Activated T-cell treated with anti-CD3 and anti-CD28 coated beads, Interleukin-2, amount 50 U/mL, for 48 hours (primary cell): ENCODE results near the gene ICOSLG.
"Not testable (repeated sequence)": the region's sequence is repeated elsewhere in the genome, so short reads cannot be mapped to it uniquely, and the experiment has no call there.

Source experiments
- DNase-seq, 2 experiments: peaks; one replicate each; pipeline ENCODE4 v3.0.0-alpha.2; 2020

ICOSLG gene

DNA sequence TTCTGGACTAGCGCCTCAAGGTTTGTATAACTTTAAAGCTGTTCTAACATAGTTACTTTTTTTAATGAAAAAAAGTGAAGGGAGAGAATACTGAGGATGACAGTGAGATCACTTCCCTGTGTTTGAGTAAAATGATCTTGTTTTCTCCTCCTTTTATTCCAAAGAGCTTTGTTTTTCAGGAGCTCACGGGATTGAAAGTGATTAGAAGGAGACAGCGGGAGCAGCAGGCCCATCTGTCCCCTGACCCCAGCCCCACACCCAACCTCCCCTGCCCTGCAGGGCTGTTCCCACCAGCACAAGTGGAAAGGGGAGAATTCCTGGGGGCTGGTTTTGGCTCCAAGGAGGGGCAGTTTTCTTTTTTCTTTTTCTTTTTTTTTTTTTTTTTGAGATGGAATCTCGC lies 23.0 kb upstream of the ICOSLG start:
- no peak for DNase-seq

DNA sequence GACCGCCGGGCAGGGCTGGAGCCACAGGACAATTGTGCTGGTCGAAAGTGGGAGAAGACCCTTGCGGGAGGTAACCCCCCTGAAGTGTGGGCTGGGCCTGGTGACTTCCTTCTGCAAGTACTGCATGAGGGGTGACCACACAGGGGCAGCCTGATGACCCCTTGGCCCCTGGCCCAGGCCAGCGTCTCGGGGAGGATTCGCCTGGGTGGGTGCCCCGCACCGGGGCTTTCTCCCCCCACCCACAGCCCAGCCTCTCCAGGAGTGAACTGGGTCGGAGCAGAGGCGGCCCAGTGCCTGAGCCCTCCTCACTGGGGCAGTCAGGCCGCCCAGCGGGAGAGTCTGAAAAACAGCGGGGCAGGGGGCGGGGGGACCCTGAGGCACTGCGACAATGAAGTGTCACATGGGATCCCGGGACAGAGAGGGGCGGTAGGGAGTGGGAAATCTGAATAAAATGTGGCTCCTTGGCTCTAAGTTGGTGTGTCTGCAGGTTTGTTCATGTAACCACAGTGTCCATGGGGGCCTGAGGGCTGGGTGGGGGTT lies 22.5 kb upstream of the ICOSLG start:
- no peak for DNase-seq

DNA sequence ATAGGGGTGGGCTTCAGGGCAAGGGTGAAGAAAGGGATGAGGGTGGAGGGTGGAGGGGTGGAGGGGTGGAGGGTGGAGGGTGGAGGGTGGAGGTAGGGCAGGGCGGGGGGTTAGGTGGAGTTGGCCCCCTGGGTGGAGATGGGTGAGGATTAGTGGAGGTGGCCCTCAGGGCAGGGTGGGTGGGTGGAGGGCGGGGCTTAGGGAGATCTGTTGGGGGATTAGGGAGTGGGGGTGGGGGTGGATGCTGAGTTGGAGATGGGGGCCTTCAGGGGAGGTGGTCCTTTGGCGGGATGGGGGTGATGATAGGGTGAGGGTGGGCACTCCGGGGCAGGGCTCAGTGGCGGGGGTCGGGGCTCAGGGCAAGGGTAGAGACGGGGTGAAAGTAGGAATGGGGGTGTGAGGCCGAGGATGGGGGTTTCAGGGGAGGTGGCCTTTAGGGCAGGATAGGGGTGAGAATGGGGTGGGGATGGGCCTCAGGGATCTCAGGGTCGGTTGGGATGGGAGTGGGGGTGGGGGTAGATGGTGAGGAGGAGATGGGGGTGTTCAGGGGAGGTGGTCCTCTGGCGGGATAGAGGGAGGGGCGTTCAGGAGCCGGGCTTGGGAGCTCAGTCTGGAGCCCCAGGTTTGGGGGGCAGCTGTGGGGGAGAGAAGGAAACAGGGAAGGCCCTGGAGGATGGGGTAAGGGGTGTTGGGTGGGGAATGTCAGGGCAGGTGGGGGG lies 21.8 kb upstream of the ICOSLG start:
- DNase-seq = no peak

DNA sequence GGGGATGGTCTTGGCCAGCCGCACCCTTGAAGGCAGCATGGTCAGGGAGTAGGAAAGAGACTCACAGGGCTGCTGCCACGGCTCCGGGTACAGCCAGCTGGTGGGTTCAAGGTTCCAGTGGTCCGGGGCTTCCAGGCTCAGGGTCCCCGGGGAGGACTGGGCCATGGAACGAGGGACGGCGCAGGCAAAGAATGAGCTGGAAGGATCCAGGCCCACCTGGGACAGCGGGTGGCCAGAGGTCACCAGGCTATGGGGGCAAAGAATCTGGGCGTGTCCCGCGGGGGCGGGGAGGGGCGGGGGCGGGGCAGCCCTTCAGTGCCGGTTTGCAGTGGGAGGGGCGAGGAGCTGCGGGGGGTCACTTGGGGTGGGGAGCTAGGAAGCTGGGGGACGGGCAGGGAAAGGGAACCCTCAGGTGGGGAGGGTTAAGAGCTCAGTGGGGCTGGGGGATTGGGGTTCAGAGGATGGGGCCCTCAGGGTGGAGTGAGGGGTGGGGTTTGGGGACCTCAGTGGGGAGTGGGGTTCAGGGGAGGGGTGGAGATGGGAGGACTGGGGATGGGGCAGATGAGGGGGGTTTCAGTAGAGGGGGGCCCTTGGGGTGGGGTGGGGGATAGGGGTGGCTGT lies 21.0 kb upstream of the ICOSLG start, which contains the start of gene DNMT3L:
Gene DNMT3L (minus strand): TSS at position 223 of the 621 bp plus-strand sequence. CDS start 638 bp downstream, outside the sequence.
- DNase-seq = no peak

DNA sequence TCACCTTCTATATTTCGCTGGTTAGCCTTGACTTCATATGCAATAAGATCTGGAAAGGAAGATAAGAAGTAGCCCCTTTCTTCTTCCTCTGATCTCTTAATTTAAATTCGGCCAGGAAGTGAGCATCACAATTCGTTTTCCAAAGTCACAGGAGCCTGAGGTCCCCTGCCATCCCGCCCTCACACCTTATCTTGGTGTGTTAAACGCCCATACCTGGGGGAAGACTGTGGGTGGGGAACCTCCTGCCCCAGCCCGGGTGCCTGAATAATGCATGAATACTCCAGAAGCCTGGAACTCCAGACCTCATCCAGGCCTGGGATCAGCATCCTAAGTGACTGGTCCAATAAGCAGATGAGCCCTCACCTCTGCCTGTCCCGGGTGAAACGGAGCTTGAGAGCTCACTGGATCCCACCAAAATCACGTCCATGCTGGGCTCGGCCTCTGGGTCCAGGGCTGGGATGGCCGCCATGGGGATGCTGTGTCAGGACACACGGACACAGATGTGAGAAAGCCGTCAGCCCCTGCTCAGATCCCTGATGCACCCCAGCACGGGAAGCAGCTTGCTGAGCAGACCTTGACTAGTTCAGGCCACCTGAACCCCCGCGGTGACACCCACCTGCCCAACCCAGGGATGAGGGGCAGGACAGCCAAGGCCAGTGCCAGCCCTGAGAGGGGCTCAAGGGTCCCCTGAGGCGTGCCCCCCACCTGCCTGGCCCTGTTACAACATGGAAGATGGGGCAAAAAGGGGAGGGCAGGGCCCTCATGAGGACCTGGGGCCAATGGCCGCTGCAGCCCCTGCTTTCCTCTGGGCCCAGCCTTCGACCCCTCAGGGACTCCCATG lies 20.3 kb upstream of the ICOSLG start:
- no peak for DNase-seq

DNA sequence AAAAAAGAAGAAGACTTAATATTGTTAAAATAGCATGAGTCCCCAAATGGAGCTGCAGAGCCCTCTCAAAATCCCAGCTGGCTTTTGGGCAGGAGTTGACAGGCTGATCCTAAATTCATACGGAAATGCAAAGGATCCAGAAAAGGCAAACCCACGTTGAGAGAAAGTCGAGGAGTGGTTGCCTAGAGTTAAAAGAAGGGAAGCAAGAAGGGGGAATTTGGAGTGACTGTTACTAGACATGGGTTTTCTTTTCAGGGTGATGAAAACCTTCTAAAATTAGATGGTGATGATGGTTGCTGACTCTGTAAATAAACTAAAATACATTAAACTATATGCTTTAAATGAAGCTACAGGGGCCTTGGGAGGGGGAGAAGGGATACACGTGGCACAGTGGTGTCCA lies 19.3 kb upstream of the ICOSLG start:
- no peak for DNase-seq

DNA sequence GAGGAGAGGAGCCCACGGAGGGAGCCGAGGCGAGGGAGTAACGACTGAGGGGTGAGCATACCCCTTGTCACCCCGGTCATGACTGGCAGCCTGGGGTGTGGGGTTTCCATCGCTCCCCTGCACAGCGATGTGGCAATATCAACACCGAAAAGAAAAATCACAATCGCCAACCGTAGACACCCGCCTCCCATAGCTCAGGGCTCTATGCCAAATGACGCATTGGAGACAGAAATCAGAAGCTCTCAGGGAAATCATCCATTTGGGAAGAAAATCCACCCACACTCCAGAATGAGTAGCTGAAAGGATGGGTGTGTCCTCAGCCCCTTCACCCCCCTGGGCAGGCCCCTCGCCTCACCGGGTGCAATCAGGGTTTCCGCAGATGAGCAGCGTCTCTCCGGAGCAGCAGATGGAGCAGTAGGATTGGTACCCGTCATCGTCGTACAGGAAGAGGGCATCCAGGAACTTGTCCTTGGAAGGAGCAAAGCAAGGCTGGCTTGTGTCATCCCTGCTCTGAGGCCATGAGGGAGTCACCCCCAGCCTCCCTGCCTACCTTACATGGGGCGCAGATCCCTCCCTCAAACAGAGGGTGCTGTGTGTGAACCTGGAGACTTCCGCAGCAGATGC lies 18.5 kb upstream of the ICOSLG start:
- DNase-seq = no peak

DNA sequence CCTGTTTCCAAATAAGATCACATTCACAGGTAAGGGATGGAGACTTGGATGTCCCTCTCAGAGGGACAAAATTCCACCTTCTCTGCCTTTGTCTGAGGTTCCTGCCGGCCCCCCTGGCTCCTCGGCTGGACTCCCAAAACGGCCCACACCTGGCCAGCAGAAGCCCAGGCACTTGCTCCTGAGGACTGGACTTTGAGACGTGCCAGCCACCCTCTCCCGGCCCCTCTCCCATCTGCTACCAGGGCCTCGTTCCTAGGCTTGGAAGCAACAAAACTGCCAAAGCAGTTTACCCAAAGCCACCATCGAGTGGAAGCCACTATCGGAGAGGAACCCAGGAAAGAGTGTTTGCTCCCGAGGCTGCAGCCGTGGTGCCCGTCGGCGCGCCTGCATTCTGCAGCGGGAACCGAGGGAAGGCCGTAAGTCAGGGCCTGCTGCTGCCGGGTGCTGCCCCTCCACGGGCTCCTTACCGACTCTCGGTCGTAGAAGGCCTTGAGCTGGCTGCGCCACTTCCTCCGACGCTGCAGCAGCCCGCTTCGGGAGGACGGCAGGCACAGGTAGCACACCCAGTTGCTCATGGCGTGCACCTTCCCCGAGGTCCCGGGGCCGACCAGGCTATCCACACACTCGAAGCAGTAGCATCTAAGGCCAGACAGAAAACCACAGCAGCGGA lies 17.4 kb upstream of the ICOSLG start:
- no peak for DNase-seq

DNA sequence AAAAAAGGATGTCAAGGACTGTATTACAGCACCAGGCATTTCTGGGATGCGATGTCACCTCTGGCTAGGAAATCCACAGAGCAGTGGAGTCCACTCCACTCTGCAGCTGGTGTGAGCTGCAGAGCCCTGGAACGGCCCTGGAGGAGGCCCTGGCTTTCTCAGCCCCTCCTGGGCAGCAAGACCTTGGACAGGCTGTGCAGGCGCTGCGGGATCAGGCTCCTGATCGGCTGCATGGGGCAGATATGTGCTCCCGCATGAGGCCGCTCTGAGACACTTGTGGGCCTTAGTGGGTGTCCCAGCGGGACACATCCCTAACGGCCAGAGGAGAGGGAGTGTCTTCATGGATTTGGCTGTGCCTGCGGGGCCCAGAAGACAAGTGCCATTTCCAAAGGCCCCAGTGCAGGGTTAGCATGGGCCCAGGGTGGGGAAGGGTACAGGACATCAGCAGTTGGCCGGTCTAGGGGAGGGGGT lies 14.8 kb upstream of the ICOSLG start:
- no peak for DNase-seq

DNA sequence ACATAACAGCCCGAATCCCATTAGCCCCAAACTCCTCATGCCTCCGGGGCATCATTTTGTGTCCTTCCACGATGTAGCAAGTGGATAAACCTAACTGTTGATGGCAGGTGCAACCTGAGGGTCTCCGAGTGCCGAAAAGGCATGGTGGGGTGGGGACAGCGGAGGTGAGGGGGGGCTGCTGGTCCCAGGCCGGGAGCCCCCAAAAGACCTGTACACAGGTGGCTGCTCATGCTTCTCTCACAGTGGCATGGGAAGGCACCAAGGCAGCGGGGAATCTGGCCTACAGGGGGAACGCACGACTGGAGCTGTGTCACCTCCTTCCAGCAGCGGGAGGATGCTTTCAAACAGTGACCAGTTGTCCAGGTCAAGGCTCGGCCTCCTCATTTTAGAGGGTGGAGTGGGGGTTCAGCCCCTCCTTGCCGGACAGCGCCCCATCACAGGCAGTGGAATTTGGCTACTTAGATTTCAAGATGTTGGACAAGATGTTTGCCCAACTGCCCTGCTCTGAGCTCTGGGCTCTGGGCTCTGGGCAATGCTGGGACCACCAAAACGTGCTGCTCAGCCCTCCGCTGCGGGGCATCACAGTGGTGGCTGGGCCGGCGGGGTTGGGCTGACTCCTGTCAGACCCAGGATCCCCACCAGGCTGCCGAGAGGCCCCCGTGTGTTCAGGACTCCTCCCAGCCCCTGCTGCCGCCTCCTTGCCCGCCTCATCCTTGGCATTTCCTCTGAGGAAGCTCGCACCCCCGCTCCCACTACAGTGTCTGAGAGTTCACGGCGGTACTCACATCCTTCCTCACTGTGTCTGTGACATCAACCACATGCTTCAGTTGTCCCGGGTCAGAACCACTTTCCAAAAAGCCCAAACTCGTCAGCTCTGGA lies 13.3 kb upstream of the ICOSLG start:
- no peak for DNase-seq

DNA sequence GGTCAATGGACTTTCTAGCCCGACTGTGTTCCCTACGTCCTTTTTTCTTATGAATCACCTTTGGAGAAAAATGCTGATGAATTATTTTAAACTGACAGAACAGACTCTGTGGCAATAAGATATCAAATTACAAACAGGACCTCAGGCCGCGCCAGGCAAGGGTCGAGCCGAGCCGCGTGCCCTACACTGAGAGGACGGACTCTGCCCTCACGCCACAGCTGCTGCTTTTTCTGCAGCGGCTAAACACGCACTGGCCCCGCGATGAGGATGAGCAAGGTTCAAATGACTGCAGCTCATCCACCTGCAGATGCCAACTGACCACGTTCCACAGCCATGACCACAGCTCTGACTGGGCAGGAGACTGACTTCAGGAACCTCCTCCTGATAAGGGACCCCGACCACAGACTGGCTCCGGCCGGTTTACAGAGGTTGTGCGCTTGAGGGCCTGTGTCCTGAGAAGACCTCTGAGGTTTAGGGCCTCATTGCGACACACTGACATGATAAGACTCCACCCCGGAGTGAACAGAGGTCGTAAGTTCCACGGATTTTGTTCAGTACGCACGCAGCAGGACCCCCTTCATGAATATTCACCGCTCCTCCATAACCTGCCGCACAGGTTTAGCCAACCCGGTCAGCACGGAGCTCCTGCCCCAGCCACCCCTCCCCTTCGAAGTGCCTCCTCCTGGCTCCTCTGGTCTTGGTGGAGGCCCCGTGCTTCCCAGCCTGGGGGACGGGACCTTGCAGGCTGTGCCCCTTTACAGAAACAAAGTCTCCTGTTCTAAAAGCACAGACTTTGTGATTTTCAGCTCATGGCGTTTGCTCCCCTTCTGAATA lies 8.7 kb upstream of the ICOSLG start:
- not testable (repeated sequence) for DNase-seq

DNA sequence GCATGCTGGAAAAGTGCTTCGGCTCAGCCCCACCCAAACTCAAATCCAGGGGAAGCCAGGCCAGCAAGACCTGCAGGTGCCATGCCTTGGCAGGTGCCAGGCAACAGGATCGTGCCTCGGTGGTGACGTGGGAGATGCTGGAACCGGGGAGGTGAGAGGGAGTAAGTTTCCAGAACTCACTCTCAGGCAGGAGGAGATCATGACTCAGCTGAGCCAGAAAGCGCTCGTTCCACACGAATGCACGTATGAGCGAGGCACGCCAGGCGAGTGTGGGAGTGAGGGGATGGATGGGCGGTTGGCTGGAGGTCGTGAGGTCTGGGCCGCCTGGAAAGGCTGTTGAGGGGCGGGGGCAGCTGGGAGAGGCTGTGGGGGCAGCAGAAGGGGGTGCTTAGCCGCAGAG lies 7.2 kb upstream of the ICOSLG start:
- not testable (repeated sequence) for DNase-seq

DNA sequence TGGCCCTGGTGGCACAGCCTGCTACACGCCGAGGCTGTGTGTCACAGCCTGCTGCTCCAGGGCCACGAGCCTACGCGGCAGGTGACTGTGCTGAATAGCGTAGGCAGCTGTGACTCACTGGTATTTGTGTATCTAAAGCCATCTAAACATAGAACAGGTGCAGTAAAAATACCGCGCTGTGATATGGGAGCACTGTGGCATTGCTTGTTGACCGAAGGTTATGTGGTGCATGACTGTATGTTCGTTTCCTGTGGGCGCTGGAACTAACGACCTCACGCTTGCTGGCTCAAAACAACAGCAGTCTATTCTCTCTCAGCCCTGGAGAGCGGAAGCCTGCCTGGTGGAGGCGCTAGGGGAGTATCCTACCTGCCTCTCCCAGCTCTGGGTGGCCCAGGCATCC lies 3.2 kb upstream of the ICOSLG start:
- not testable (repeated sequence) for DNase-seq

DNA sequence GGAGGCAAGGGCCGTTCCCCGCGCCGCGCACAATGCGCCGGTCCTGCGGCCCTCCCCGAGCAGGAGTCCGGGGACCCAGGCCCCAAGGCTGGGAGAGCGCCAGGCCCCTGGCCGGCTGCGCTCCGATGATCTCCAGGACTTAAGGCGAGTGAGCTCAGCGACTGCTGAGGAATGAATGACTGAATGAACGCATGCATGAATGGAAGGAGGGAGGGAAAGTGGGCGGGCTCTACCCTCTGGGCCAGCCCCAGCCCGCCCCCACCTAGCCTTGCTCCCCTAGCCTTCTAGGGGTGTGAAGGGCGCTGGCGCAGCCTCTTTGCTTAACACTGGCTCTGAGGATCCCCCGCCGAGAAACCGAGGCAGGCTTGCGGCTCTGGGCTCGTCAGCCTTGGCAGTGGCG lies 538 bp upstream of the ICOSLG start:
- not testable (repeated sequence) for DNase-seq

DNA sequence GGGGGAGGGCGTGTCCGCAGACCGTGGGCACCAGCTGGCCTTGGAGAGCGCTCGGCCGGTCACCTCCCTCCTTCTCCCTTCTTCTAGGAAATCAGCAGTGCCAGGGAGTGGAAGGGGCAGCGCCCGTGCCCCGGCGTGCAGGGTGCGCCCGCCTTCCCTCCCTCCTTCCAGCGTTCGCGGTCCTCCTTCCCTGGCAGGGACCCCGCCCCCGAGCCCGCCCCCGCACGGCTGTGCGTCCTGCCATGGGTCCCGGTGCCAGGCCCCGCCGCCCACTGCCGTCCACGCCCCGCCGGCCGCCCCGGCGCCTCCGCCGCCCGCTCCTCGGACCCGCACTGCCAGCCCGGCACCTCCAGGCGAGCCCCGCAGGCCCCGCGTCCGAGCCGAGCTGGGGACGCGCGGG lies 390 bp downstream of the ICOSLG start:
- DNase-seq = not testable (repeated sequence)

DNA sequence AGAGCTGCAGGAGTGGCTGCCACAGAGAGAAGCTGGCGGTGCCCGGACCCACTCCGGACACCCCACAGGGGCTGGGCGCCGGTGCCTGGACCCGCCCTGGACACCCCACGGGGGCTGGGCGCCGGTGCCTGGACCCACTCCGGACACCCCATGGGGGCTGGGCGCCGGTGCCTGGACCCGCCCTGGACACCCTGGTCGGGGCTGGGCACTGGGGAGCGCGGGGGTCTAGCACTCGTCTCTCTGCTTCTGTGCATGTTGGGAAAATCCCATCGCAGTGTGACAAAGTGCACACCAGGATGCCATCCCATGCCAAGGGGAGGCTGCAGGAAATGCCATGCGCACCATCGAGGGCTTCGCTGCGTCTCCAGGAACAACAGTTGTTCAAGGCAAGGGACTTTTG lies 11.2 kb downstream of the ICOSLG start:
- DNase-seq = not testable (repeated sequence)

DNA sequence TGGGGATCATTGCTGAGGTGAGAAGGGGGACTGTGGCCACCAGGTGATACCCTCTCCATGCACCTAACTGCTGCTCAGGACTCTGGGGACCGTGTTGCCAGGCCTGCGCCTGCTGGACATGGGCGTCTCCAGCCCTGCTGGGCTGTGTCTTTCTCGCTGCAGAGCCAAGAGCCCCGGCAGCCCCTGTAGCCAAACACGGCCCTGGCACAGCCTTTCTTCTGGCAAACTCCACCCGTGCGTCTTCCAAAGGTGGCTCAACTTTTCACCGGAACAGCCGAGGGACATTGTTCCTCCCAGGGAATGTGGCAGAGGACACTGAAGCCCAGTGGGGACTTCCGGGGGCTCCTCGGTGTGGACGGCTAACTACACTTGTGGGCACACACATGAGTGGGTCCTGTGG lies 12.6 kb downstream of the ICOSLG start:
- not testable (repeated sequence) for DNase-seq

DNA sequence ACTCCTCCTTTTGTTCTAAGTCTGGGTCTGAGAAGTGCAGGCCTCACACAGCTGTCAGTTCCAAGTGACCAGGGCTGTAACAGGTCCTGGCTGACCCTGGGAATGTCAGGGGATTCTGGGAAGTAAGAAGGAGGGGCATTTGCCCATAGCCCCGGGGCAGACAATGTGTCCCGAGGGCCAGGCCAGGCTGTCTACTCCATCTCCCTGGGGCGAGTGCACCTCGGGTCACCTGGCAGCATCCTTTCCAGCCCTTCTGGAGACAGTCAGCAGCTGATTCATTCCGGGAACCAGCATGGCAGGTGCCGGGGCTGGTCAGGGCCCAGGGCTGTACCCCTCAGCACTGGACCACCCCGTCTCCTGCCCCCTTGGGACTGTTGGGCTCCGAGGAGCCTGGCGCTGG lies 13.1 kb downstream of the ICOSLG start:
- DNase-seq = not testable (repeated sequence)

DNA sequence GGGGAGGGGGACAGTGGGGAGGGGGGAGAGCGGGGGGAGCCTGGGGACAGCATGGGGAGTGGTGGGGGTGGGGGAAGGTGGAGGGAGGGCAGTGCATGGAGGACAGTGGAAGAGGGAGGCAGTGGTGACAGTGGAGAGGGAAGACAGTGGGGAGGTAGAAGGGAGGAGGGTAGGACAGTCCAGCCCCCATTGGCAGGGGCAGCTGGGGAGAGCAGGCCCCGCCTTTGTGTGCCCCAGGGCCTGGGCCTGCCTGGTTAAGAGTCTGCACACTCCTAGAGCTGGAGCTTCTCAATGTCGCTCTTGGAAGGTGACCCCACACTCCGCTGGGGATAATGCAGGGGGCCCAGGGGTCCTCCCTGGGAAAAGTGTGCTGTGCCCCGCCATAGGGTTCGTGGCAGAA lies 15.1 kb downstream of the ICOSLG start:
- not testable (repeated sequence) for DNase-seq

DNA sequence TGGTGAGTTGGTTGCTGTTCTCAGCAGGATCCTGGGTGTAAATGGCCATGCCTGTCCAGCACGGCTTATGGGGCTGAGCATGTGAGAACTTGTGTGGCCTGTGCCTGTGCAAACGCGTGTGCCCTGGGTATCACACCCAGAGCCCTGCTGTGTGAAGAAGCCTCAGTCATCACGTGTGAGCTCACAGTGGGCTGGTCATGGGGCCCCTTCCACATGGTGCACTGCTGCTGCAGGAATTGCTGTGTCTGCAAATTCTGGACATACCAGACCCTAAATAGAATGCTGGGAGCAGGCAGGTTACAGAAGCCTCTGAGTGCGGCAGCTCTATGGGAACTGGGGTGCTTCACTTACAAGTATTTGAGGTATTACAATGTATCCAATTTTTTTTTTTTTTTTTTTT lies 17.4 kb downstream of the ICOSLG start:
- DNase-seq = not testable (repeated sequence)
